RWPE1 (cell line): ENCODE results near the gene FXYD7.

Experiments
- CTCF ChIA-PET: fragments of 350-600 bp; sonication (Branson Sonifier 250); formaldehyde crosslinking; extraction: SDS; loops from one replicate; lab custom pipeline; 2021; lab: Yijun Ruan, JAX
- POLR2A ChIA-PET: fragments of 400-600 bp; formaldehyde crosslinking; extraction: SDS; loops from one replicate; lab custom pipeline; 2020; ENCODE audit warnings: antibody characterized with exemption; ENCODE audit not compliant: low non-redundant PET; lab: Yijun Ruan, JAX
- DNase-seq: peaks from one replicate; pipeline ENCODE4 v3.0.0; 2012; ENCODE audit warnings: low spot score
- H3K27ac ChIP-seq: fragments of 450-650 bp; 2 replicates; pipeline ENCODE4 v1.5.1; 2017
- TF ChIP-seq, protein P1 (sequence below): fragments of 450-650 bp; conservative IDR thresholded peaks from 2 replicates; pipeline ENCODE4 v1.5.1; 2017; ENCODE audit warnings: low read depth, mild to moderate bottlenecking

The FXYD7 gene

DNA sequence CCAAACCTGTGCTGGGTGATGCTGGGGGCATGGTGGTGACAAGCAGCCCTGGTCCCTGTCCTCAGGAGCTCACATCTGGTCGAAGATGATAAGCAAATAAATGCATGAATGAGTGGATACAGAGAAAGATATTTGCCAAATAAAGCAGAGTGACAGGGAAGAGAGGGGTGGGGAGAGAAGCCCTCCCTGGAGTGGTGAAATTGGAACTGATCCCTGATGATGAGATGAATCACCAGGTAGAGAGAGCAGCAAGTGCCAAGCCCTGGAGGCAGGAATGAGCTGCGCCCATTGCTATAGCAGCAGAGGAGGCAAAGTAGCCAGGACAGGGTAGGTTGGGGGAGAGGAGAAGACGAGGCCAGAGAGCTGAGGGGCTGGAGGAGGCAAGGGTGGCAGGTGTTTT, 25.1 kb downstream of the FXYD7 start:
- ChIA-PET POLR2A (interaction anchor here (0.6 kb wide), 1 partner anchor 19 kb away, joined by 3 read pairs; no protein-coding TSS in a partner anchor), CTCF (interaction anchor here (0.7 to 0.8 kb wide), 2 partner anchors 10 to 89 kb away, joined by 4 read pairs; no protein-coding TSS in a partner anchor)
- TF ChIP-seq, protein P1, sequence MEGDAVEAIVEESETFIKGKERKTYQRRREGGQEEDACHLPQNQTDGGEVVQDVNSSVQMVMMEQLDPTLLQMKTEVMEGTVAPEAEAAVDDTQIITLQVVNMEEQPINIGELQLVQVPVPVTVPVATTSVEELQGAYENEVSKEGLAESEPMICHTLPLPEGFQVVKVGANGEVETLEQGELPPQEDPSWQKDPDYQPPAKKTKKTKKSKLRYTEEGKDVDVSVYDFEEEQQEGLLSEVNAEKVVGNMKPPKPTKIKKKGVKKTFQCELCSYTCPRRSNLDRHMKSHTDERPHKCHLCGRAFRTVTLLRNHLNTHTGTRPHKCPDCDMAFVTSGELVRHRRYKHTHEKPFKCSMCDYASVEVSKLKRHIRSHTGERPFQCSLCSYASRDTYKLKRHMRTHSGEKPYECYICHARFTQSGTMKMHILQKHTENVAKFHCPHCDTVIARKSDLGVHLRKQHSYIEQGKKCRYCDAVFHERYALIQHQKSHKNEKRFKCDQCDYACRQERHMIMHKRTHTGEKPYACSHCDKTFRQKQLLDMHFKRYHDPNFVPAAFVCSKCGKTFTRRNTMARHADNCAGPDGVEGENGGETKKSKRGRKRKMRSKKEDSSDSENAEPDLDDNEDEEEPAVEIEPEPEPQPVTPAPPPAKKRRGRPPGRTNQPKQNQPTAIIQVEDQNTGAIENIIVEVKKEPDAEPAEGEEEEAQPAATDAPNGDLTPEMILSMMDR, result no peak
- peak; percentile 78 for DNase-seq
- peak overlapping the region; percentile 40 for H3K27ac ChIP-seq

DNA sequence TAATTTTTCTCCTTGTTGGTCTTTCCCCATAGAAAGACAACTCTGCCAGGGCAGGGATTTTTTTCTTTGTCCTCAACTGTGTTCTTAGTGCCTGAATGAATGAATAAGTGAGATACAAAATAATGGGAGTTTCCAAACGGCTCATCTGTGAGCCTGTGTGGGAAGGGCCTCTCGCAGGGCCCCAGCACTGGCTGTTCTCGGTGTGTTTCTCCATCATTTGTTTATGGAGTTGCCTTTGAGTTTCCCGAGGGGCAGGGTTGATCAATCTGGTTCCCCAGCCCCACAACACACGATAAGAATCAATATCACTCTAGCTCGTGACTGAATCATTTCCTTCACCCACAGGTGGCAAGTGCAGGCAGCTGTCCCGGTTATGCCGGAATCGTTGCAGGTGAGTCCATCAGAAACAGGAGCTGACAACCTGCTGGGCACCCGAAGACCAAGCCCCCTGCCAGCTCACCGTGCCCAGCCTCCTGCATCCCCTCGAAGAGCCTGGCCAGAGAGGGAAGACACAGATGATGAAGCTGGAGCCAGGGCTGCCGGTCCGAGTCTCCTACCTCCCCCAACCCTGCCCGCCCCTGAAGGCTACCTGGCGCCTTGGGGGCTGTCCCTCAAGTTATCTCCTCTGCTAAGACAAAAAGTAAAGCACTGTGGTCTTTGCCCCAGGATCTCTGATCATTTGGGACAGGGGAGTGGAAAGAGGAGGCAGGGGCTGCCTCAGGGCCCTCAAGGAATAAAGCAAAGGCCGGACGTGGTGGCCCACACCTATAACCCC, 26.4 kb downstream of the FXYD7 start:
- TF ChIP-seq, protein P1, result no peak
- POLR2A ChIA-PET, result no interaction called here
- peak overlapping the region; percentile 40 for H3K27ac ChIP-seq
- CTCF ChIA-PET, result interaction anchor here (0.7 to 1.0 kb wide), 3 partner anchors 9 to 102 kb away, joined by 3 to 5 read pairs (median 4); no protein-coding TSS in a partner anchor
- DNase-seq, result no peak

DNA sequence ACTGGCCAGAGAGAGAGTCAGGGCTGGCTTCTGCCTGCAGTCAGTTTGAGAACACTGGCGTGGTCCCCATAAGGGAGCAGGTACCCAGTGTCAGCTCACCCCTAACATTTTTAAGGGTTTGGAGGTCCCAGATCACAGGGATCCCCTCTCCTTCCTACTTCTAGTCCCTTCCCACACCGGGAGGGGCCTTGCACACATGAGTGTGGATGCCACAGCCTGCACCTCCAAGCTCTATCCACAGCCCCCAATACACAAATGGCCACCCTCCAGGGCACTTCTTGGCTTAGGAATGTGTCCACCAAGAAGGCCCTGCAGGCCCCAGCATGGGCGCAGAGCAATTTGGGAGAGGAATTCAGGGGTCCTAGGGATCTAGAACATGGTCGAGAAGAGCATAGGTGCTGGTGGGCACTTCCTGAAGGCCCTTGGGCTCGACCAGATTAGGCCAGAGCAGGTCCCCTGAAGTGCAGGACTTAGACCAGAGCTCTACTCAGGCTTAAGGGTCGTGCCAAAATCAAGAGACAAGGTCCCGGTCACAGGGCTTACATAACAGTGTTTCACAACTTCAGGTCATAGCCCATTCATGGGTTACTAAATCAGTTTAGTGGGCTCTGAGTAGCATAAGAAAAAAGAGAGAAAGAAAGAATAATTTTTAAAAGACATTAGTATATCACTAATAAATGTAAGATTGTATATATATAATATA, 27.5 kb downstream of the FXYD7 start:
- TF ChIP-seq, protein P1, result no peak

DNA sequence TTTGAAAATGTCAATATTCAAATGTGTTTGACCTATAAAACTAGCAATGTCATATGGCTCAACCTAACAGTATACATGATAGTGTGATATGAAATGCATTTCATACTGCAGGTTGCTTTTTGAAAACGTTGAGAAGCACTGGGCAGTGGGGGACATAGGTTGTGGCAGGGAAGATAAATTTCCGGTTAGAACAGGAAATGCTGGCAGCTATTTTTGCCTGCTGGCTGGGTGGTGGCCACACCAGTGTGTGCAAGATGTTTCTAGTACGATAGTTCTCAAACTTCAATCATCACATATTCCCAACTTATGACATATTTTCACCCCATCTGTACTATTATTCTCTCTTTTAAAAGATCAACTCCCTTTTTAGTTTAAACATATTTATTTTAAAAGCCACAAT, 28.7 kb downstream of the FXYD7 start:
- ChIA-PET CTCF (interaction anchor here (0.5 to 0.6 kb wide), 2 partner anchors 29 to 1185 kb away, joined by 3 to 5 read pairs; no protein-coding TSS in a partner anchor), POLR2A (interaction anchor here (0.6 to 0.7 kb wide), 2 partner anchors 93 to 497 kb away, joined by 3 read pairs; no protein-coding TSS in a partner anchor)
- no peak for DNase-seq
- no peak overlapping the region for H3K27ac ChIP-seq
- TF ChIP-seq, protein P1, result no peak

More for the DNA sequence above, 27.5 kb downstream of the FXYD7 start:
- ChIA-PET CTCF (no interaction called here), POLR2A (no interaction called here)
- peak overlapping the region; percentile 40 for H3K27ac ChIP-seq
- no peak for DNase-seq

DNA sequence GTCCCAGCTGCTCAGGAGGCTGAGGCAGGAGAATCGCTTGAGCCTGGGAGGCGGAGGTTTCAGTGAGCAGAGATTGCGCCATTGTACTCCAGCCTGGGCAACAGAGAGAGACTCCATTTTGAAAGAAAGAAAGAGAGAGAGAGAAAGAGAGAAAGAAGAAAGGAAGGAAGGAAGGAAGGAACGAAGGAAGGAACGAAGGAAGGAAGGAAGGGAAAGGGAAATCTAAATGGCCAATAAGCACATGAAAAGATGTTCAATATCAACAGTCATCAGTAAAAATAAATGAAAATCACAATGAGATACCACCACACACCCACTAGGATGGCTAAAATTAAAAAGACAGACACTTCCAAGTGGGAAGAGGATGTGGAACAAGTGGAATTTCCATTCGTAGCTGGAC, 31.2 kb downstream of the FXYD7 start:
- no peak for DNase-seq
- no peak overlapping the region for H3K27ac ChIP-seq
- TF ChIP-seq, protein P1, result no peak
- POLR2A ChIA-PET, result no interaction called here
- CTCF ChIA-PET, result no interaction called here

DNA sequence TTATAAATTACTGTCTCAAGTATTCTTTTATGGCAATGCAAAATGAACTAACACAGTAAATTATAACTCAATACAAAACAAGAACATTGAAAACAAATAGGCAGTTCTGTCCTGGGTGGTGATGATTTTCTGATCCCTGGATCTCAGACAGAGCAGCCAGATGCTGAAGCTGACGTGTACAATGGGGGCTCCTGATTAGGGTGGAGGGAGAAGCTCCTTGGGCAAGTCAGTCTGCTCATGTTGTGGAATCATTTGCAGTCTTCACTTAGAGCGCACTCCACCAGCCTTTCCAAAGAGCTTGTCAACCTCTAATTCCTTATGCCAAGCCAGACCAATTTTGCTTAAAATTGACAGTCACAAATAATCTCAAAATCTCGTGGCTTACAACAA, 33.1 kb downstream of the FXYD7 start:
- ChIA-PET POLR2A (interaction anchor here (0.6 kb wide), 1 partner anchor 125 kb away, joined by 10 read pairs; no protein-coding TSS in a partner anchor), CTCF (interaction anchor here (0.8 kb wide), 1 partner anchor 319 kb away, joined by 5 read pairs; no protein-coding TSS in a partner anchor)
- H3K27ac ChIP-seq, result no peak overlapping the region
- TF ChIP-seq, protein P1, result no peak
- no peak for DNase-seq
